ENCODE data around the gene CALR. TPM values are rescaled to one million over a fixed set of nuclear protein-coding genes. Genes with fewer than 3 reads are reported as not detected.
"Not testable (repeated sequence)": the region's sequence is repeated elsewhere in the genome, so short reads cannot be mapped to it uniquely, and the experiment has no call there.

The CALR gene
- total RNA-seq, 4 donors from 2014 or later = 171 to 350 (median 229) TPM

DNA sequence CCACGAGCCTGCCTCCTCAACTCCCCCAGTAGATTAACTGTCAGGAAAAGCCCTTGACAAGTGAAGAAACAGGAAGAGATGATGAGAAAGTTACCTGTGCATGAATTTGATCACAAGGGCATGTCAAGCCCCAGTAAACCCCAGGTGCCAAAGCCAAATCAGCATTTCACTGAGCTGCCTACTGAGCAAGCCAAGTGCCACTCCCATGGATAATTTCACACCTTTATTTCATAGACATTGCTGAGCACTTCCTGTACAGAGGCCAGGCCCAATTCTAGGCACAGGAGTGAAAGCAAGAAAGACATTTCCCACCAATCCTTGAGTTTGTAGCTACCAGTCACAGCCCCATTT lies 16.2 kb downstream of the CALR start:
- intact Hi-C loops (cut with DNase I; ENCODE audit: low total_unique reads) = no loop called here
- no peak overlapping the region for H3K4me3 ChIP-seq (ENCODE audit: low read depth, poor library complexity, severe bottlenecking)
- DNase-seq (ENCODE audit: low spot score in 2 of 2) = no peak
- no peak for TF ChIP-seq POLR2A (IDR thresholded peaks at IDR 0.05)
- TF ChIP-seq, protein P1, sequence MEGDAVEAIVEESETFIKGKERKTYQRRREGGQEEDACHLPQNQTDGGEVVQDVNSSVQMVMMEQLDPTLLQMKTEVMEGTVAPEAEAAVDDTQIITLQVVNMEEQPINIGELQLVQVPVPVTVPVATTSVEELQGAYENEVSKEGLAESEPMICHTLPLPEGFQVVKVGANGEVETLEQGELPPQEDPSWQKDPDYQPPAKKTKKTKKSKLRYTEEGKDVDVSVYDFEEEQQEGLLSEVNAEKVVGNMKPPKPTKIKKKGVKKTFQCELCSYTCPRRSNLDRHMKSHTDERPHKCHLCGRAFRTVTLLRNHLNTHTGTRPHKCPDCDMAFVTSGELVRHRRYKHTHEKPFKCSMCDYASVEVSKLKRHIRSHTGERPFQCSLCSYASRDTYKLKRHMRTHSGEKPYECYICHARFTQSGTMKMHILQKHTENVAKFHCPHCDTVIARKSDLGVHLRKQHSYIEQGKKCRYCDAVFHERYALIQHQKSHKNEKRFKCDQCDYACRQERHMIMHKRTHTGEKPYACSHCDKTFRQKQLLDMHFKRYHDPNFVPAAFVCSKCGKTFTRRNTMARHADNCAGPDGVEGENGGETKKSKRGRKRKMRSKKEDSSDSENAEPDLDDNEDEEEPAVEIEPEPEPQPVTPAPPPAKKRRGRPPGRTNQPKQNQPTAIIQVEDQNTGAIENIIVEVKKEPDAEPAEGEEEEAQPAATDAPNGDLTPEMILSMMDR (IDR thresholded peaks at IDR 0.05) = no peak
- WGBS, 2 donors = 22 to 25% methylated on average over 1 of the region's 1 CpG

DNA sequence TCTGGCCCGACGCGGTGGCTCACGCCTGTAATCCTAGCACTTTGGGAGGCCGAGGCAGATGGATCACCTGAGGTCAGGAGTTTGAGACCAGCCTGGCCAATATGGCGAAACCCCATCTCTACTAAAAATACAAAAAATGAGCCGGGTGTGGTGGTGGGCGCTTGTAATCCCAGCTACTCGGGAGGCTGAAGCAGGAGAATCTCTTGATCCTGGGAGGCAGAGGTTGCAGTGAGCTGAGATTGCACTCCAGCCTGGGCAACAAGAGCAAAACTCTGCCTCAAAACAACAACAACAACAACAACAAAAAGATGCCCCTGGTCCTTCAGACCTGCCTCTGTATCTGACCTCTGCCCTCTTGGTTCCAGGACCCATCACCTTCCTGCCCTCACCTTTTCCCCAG lies 17.2 kb downstream of the CALR start:
- intact Hi-C loops (cut with DNase I; ENCODE audit: low total_unique reads); H3K4me3 ChIP-seq (ENCODE audit: low read depth, poor library complexity, severe bottlenecking); DNase-seq (ENCODE audit: low spot score in 2 of 2): not testable (repeated sequence)
- 86 to 91% methylated on average over 9 of the region's 9 CpGs for WGBS, 2 donors

DNA sequence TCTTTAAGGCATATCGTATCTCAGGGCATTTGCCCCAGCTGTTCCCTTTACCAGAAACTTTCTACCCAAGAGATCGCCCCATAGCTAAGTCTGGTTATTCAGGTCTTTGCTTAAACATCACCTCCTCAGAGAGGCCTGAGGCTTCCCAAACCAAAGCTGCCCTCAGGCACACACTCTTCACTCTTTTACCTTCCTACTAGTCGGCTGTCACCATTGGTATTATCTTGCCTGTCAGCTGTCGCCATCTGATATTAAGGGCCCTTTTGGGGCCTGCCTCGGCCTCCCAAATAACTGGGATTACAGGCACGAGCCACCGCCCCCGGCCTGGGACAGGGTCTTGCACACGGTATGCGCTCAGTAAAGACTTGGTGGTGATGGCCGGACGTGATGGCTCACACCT lies 17.6 kb downstream of the CALR start:
- no peak for DNase-seq (ENCODE audit: low spot score in 2 of 2)
- TF ChIP-seq, protein P1 (IDR thresholded peaks at IDR 0.05) = no peak
- TF ChIP-seq POLR2A (IDR thresholded peaks at IDR 0.05) = no peak
- intact Hi-C loops (cut with DNase I; ENCODE audit: low total_unique reads) = no loop called here
- no peak overlapping the region for H3K4me3 ChIP-seq (ENCODE audit: low read depth, poor library complexity, severe bottlenecking)
- WGBS, 2 donors = 51 to 56% methylated on average over 12 of the region's 12 CpGs

DNA sequence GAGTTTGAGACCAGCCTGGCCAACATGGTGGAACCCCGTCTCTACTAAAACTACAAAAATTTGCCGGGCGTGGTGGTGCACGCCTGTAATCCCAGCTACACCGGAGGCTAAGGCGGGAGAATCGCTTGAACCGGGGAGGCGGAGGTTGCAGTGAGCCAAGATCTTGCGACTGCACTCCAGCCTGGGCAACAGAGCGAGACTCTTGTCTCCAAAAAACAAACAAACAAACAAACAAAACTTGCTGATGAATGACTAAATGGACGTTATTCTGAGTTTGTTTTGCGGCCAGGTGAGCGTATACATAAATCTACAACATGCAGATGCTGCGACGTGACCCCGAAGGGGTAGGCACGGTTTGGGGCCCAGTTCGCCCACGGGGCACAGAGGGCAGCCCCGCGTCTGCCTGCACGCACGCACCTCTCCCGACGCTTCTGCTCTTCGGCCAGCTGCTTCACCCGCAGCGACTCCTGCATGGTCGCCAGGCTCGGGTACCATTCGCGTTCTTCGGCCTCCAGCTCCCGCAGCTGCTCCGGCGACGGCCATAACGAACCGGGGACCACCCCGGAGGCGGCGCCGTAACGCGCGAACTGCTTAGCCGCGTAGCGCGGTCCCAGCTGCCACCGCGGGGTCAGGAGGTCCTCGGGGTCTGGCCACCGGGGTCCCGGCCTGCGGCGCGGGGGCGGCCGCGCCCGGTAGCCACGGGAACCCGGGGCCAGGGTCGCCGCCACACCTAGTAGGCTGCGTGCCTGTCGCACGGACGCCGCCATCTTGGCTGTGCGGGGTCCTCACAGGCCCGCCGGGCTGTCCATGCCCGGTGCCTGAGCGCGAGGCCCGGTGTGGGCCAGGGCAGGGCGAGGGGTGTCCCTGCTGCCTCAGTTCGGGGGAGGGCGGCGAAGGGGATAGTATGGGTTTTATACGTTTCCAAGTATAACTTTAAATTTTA lies 18.3 kb downstream of the CALR start, which contains the start of gene GADD45GIP1:
GADD45GIP1 (minus strand) TSS at position 778 of the 943 bp plus-strand sequence; CDS start at position 767, 11 bp downstream.
- TF ChIP-seq POLR2A (IDR thresholded peaks at IDR 0.05) = peak in 1 of 2 donors; percentile 58
- TF ChIP-seq, protein P1 (IDR thresholded peaks at IDR 0.05) = no peak
- H3K4me3 ChIP-seq (ENCODE audit: low read depth, poor library complexity, severe bottlenecking) = peak within 1 kb of the TSS; percentile 81
- peak in 1 of 2 donors; percentile 93 for DNase-seq (ENCODE audit: low spot score in 2 of 2)
- intact Hi-C loops (cut with DNase I; ENCODE audit: low total_unique reads) = no loop called here
- WGBS, 2 donors = 1 to 4% methylated on average over 53 to 65 of the region's 84 CpGs

DNA sequence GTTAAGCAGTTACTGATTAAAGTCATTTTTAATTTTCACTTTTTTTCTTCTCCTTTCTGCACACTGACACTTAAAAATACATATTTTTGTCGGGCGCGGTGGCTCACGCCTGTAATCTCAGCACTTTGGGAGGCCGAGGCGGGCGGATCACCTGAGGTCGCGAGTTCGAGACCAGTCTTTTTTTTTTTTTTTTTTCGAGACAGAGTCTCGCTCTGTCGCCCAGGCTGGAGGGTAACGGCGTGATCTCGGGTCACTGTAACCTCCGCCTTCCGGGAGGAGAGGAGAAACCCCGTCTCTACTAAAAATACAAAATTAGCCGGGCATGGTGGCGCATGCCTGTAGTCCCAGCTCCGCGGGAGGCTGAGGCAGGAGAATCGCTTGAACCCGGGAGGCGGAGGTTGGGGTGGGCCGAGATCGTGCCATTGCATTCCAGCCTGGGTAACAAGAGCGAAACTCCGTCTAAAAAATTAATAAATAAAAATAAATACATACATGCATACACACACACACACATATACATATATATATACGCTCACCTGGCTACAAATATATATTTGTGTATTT lies 19.1 kb downstream of the CALR start:
- WGBS, 2 donors = 27 to 31% methylated on average over 31 of the region's 31 CpGs

DNA sequence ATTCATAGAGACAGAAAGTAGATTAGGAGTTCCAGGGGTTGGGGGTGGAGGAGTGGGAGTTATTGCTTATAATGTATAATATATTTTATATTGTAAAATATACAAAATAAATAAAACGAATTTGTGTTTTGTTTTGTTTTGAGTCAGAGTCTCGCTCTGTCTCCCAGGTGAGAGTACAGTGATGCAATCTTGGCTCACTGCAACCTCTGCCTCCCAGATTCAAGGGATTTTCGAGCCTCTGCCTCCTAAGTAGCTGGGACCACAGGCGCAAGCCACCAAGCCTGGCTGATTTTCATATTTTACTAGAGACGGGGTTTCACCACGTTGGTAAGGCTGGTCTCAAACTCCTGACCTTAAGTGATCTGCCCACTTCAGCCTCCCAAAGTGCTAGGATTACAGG lies 21.1 kb downstream of the CALR start:
- no peak overlapping the region for H3K4me3 ChIP-seq (ENCODE audit: low read depth, poor library complexity, severe bottlenecking)
- intact Hi-C loops (cut with DNase I; ENCODE audit: low total_unique reads) = no loop called here
- no peak for TF ChIP-seq POLR2A (IDR thresholded peaks at IDR 0.05)
- TF ChIP-seq, protein P1 (IDR thresholded peaks at IDR 0.05) = no peak
- DNase-seq (ENCODE audit: low spot score in 2 of 2) = no peak
- 69 to 70% methylated on average over 6 of the region's 6 CpGs for WGBS, 2 donors

More for the DNA sequence above, 19.1 kb downstream of the CALR start:
- peak overlapping the region; percentile 81 for H3K4me3 ChIP-seq (ENCODE audit: low read depth, poor library complexity, severe bottlenecking)
- intact Hi-C loops (cut with DNase I; ENCODE audit: low total_unique reads); DNase-seq (ENCODE audit: low spot score in 2 of 2): not testable (repeated sequence)

All from lower leg skin (tissue), 4 donors.